GM12874 (cell line): ENCODE measurements around the gene ZMYND8.

ENCODE experiments used
- CTCF ChIP-seq: IDR thresholded peaks from 2 replicates; pipeline ENCODE4 v1.5.1; 2011; ENCODE audit warnings: low read depth, mild to moderate bottlenecking, control low read depth, low read length, moderate library complexity; ENCODE audit not compliant: insufficient read depth

The ZMYND8 gene

DNA sequence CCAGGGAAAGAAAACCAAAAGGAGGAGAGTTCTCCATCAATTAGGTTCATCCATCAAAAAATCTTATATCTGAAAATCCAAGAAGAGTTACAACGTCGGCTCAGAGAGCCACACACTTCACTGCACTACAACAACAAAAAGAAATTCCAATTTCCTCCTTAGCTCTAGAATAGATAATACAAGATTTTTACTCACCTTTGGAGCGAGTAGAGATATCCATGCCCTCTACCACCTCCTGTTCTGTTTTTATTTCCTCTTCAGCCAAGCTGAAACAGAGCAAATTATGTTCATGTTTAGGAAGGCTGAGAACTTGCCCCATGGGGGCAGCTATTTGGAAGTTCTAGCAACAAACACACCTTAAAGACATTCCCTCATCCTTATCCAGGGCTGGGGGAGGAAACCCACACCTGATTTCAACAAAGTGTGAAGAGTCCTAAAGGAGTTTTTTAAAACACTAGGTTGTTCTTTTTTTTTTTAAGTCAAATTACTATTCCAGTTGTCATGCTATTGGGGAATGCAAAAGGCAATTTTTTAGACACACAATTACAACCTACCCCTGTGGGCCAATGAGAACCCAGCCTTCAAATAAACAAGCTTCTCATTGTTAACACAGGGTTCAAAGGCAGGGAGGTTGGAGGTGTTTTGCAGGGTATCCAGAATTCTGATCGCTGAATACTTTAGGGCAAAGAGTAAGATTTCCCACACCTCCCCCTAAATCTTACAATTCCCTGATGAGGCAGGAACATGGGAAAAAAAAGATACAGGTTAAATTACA is 8.7 kb downstream of the ZMYND8 start:
- no peak for TF ChIP-seq CTCF

GRCh38 chr20:47346172-47346571 is 10.3 kb downstream of the ZMYND8 start:
- TF ChIP-seq CTCF = no peak

DNA sequence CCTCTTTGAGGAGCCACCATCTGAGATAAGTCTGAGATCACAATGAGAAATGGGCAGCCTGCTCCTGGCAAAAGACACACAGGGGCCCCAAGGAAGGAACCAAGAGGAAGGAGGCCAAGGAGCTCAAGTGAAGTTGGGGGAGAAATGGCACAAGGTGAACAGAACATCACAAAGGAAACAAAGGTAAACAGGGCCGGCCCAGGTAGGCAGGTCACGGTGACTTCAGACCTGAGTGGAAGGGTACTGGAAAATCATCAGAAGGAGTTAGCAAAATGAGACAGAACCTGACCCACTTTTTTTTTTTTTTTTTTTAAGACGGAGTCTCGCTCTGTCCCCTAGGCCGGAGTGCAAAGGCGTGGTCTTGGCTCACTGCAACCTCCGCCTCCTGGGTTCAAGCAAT is 11.3 kb downstream of the ZMYND8 start:
- no peak for TF ChIP-seq CTCF

DNA sequence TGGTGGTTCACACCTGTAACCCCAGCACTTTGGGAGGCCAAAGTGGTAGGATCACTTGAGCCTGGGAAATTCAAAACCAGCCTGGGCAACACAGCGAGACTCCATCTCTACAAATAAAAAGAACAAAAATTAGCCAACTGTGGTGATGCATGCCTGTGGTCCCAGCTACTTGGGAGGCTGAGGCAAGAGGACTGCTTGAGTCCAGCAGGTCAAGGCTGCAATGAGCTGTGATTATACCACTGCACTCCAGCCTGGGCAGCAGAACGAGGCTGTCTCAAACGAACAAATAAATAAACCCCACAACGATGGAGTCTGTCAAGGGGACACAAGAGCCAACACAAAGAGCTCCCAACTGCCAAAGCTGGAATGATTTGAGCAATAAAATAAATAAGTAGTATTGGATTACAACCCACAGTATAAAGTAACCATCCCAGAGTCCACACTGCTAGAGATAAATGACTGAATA is 13.5 kb downstream of the ZMYND8 start:
- TF ChIP-seq CTCF = no peak

- no peak for TF ChIP-seq CTCF
These were observed 18.3 kb downstream of the ZMYND8 start for GRCh38 chr20:47338131-47338628.

DNA sequence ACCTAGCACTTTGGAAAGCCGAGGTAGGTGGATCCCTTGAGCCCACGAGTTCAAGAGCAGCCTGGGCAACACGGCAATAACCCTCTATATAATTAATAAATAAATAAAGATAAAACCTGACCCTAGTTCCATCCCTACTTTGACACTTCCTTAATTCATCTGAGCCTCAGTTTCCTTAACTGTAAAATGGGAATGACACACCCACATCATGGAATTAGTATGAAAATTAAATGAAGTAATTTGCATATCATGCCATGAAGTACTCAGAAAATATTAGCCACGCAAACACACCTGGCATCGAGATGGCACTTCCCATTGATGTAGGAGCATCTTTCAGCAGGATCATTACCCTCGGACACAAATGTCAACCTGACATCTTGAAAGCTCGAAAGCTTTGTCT is 19.1 kb downstream of the ZMYND8 start:
- TF ChIP-seq CTCF = no peak

GRCh38 chr20:47336129-47336754 is 20.3 kb downstream of the ZMYND8 start:
- TF ChIP-seq CTCF = no peak
